ENCODE data around the gene TMEM43. TPM values are rescaled to one million over a fixed set of nuclear protein-coding genes. Genes with fewer than 3 reads are reported as not detected.

The TMEM43 gene
- total and polyA plus RNA-seq, 2 of the 13 experiments (the other 11 are each of a cell fraction or from before 2014, with no cell fraction given), result 48.9 to 50.5 TPM

DNA sequence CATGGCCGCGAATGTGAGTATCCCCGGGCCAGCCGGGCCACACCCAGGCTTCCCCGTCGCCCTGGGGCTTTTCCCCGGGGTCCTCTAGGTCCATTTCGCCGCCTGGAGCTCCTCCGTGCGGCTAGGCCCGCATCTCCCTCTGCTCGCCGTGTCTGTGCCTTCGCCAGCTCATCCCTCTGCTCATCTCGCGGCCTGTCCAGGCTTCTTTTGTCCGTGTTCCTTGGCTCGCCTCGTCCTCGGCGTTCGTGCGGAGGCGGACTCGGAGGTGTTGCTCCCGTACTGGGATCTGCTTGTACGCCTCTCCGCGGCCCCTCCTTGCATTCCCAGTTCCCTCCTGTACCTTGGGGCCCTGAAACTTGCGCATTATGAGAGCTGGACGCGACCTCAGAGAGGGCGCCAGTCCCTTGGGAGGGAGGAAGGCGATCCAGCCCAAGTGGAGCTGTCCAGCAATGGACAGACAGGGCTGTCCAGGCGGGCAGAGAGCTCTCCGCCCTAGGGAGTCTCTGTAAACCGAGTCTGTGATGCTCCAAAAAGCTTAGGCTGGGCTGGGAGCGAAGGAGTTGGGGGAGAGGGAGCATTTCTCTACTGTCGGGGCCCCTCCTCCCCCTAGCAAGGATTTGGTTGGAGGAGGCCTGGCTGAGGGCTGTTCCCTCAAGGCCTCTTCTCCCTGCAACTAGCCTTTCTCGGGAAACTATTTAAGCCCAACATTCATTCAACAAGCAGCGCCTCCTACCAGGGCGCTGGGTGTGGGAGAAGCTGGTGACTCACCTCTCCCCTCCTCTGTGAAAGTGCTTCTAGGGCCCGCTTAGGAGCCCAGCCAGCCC lies 553 bp downstream of the TMEM43 start (continued):
- TF ChIP-seq TOE1 (CRISPR knock-in tag; IDR thresholded peaks at IDR 0.05) (no peak), RBFOX2 (IDR thresholded peaks at IDR 0.05; ENCODE audit: low read depth, low read length) (no peak), PHF21A (CRISPR knock-in tag; IDR thresholded peaks at IDR 0.05) (no peak), EHMT2 (IDR thresholded peaks at IDR 0.05; ENCODE audit: borderline replicate concordance, low read depth, low read length) (peak; percentile 31; the same call in 1 of the 2 replicates), ZBTB40 (IDR thresholded peaks at IDR 0.05) (no peak), ZBTB40 (CRISPR knock-in tag; IDR thresholded peaks at IDR 0.05) (peak; percentile 60), HCFC1 (IDR thresholded peaks at IDR 0.05; ENCODE audit: low read depth, low read length) (no peak), DPF2 (CRISPR knock-in tag; IDR thresholded peaks at IDR 0.05; ENCODE audit: borderline replicate concordance, low read depth) (no peak), HDAC2 (CRISPR knock-in tag; IDR thresholded peaks at IDR 0.05) (peak; percentile 50; the same call in 1 of the 2 replicates), ZNF816 (CRISPR knock-in tag; IDR thresholded peaks at IDR 0.05; ENCODE audit: borderline replicate concordance) (no peak), SP2 (CRISPR knock-in tag; IDR thresholded peaks at IDR 0.05) (no peak), MTF1 (CRISPR knock-in tag; IDR thresholded peaks at IDR 0.05) (0 out of 2 replicates have a peak, but pooled peaks have one; percentile 37), ZNF878 (CRISPR knock-in tag; IDR thresholded peaks at IDR 0.05) (no peak)
- TF ChIP-seq, protein P1, sequence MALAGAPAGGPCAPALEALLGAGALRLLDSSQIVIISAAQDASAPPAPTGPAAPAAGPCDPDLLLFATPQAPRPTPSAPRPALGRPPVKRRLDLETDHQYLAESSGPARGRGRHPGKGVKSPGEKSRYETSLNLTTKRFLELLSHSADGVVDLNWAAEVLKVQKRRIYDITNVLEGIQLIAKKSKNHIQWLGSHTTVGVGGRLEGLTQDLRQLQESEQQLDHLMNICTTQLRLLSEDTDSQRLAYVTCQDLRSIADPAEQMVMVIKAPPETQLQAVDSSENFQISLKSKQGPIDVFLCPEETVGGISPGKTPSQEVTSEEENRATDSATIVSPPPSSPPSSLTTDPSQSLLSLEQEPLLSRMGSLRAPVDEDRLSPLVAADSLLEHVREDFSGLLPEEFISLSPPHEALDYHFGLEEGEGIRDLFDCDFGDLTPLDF (CRISPR knock-in tag; IDR thresholded peaks at IDR 0.05), result no peak
